ENCODE data around the gene FH. TPM values are rescaled to one million over a fixed set of nuclear protein-coding genes. Genes with fewer than 3 reads are reported as not detected.

The FH gene
- polyA plus RNA-seq, 2 of the 4 experiments (the other 2 are of a cell fraction): 98.7 to 99.8 TPM

GRCh38 chr1:241531195-241532161 lies 11.9 kb upstream of the FH start (continued):
- no peak for TF ChIP-seq REST (IDR thresholded peaks at IDR 0.05)
- TF ChIP-seq TFCP2L1 (CRISPR knock-in tag; IDR thresholded peaks at IDR 0.05): no peak
- no peak for TF ChIP-seq CBX8 (IDR thresholded peaks at IDR 0.05)
- TF ChIP-seq MAFK (IDR thresholded peaks at IDR 0.05; ENCODE audit: partially characterized antibody): no peak
- no peak for TF ChIP-seq FOXS1 (CRISPR knock-in tag; IDR thresholded peaks at IDR 0.05)
- no peak for TF ChIP-seq HOXA7 (CRISPR knock-in tag; IDR thresholded peaks at IDR 0.05)
- TF ChIP-seq NR3C1 (IDR thresholded peaks at IDR 0.05): no peak
- TF ChIP-seq ATOH8 (CRISPR knock-in tag; IDR thresholded peaks at IDR 0.05; ENCODE audit: low read depth): no peak

DNA sequence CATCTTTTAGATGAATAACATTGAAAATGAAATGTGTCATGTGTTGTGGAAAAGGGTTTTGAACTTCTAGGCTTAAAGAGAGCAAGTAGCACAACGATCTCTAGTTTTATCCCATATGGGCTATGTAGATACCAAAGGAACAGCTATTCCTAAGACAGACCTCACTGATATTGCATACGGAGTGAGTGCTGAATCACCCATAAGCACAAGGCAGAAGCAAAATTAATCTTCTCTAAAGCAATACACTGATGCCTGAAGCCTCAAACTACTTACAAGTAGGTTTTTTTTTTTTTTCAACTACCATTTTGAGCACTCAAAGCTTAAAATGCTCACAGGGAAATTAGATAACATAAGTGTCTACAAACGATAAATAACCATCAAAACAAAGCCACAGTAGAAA lies 7.6 kb upstream of the FH start:
- H3K9me3 ChIP-seq: no peaks in the 10 kb centered on the region
- no peak for TF ChIP-seq CHD2 (IDR thresholded peaks at IDR 0.05; ENCODE audit: low read length, partially characterized antibody)
- TF ChIP-seq, protein P1, sequence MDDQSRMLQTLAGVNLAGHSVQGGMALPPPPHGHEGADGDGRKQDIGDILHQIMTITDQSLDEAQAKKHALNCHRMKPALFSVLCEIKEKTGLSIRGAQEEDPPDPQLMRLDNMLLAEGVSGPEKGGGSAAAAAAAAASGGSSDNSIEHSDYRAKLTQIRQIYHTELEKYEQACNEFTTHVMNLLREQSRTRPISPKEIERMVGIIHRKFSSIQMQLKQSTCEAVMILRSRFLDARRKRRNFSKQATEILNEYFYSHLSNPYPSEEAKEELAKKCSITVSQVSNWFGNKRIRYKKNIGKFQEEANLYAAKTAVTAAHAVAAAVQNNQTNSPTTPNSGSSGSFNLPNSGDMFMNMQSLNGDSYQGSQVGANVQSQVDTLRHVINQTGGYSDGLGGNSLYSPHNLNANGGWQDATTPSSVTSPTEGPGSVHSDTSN (IDR thresholded peaks at IDR 0.05): no peak
- no peak for TF ChIP-seq CHD4 (IDR thresholded peaks at IDR 0.05; ENCODE audit: borderline replicate concordance)
- TF ChIP-seq USF2 (IDR thresholded peaks at IDR 0.05): no peak
- no peak for TF ChIP-seq HOXB5 (CRISPR knock-in tag; IDR thresholded peaks at IDR 0.05)
- TF ChIP-seq ESRRA (IDR thresholded peaks at IDR 0.05; ENCODE audit: borderline replicate concordance, low read length): no peak
- TF ChIP-seq RCOR1 (IDR thresholded peaks at IDR 0.05; ENCODE audit: low read depth, low read length): no peak
- TF ChIP-seq TP53 (CRISPR knock-in tag; IDR thresholded peaks at IDR 0.05): no peak
- TF ChIP-seq RAD21 (conservative IDR thresholded peaks at IDR 0.05 in 1 of 2, IDR thresholded peaks at IDR 0.05 in 1 of 2): no peak
- TF ChIP-seq NPAS2 (CRISPR knock-in tag; IDR thresholded peaks at IDR 0.05; ENCODE audit: borderline replicate concordance): no peak
- no peak for TF ChIP-seq PHF8 (IDR thresholded peaks at IDR 0.05; ENCODE audit: borderline replicate concordance, low read depth)
- POLR2A ChIA-PET: no interaction called here
- WGBS (ENCODE audit: missing lambda C conversion rate): 65% methylated on average over 3 of the region's 3 CpGs
- no peak overlapping the region for H3K27ac ChIP-seq
- 0 out of 3 replicates have a peak, but pooled peaks cover 6% of the 10 kb centered on the region for H3K4me1 ChIP-seq
- H3K4me2 ChIP-seq: no peak overlapping the region
- FAIRE-seq: no peak
- CTCF ChIA-PET: interaction anchor here (2.0 kb wide), 1 partner anchor 100 kb away, joined by 4 read pairs; no protein-coding TSS in a partner anchor
- no peak for ATAC-seq
- no peak overlapping the region for H3K4me3 ChIP-seq
- DNase-seq (ENCODE audit: low read depth in 1 of 2, low spot score in 1 of 2): no peak
